ENCODE data around the gene BCL2A1.

The BCL2A1 gene

DNA sequence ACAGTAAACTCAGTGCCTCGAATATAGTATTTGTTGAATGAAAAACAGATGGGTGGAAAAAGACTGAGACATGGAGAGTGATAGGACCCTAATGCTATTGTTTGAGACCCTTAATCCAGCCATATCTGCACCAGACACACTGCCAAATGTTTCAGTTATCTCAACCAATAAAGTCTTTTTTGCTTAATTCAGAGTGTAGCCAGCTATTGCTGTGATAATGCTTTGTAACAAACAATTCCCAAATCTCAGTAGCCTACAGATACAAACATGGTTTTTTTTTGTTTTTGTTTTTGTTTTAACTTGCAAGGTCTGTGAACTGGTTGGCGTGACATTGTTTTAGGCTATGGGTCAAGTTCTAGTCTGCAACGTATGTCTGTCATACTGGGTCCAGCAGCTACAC lies 17.0 kb upstream of the BCL2A1 start:
- no peak overlapping the region for H3K18ac ChIP-seq (ENCODE audit: low read length)
- no peaks in the 10 kb centered on the region for H3K4me1 ChIP-seq (ENCODE audit: control insufficient read depth in 2 of 2, insufficient read depth in 1 of 2, low read depth in 1 of 2, low read length in 2 of 2)
- no peak for DNase-seq (ENCODE audit: low spot score)

DNA sequence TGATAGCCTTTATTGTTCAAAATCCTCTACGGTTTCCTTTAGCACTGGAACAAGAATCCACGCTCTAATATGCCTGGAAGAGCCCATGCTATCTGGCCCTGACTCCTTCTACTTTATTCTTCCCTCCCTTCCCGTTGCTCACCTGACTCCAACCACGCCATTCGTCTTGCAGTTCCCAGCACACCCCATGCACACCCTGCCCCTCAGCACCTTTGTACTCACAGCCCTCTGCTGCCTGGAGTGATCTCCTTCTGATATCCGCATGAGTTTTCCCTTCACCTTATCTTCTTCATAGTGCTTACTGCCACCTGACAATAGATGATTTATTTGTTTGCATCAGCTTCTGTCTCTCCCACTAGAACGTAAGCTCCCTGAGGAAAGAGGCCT lies 16.6 kb upstream of the BCL2A1 start:
- Histone ChIP-seq H2AFZ (ENCODE audit: low read length) (no peak overlapping the region), H3K36me3 (replicated peaks in 1 of 2; ENCODE audit: control insufficient read depth in 2 of 2, insufficient read depth in 2 of 2, low read length in 2 of 2) (no peaks in the 10 kb centered on the region), H2BK15ac (ENCODE audit: low read length) (no peak overlapping the region), H2BK120ac (ENCODE audit: low read depth, low read length) (no peak overlapping the region), H3K4ac (ENCODE audit: low read length) (no peak overlapping the region), H2AK5ac (ENCODE audit: low read depth, low read length) (no peak overlapping the region), H3K9me3 (replicated peaks in 1 of 2; ENCODE audit: control insufficient read depth in 2 of 2, insufficient read depth in 1 of 2, low read depth in 1 of 2, low read length in 2 of 2) (no peaks in the 10 kb centered on the region), H2BK12ac (ENCODE audit: low read length) (no peak overlapping the region), H2BK5ac (ENCODE audit: low read length) (no peak overlapping the region), H3K79me1 (ENCODE audit: low read depth, low read length) (no peaks in the 10 kb centered on the region), H3K4me1 (ENCODE audit: control insufficient read depth in 2 of 2, insufficient read depth in 1 of 2, low read depth in 1 of 2, low read length in 2 of 2) (no peaks in the 10 kb centered on the region), H3K27ac (replicated peaks; ENCODE audit: low read length) (no peak overlapping the region), H3K18ac (ENCODE audit: low read length) (peak overlapping the region; percentile 45), H3K27me3 (ENCODE audit: control insufficient read depth in 3 of 3, insufficient read depth in 3 of 3, low read depth in 1 of 3, low read length in 3 of 3) (peaks cover 0 to 15% (median 0%) of the 10 kb centered on the region in 3 experiments), H3K9ac (ENCODE audit: low read depth, low read length, poor library complexity) (no peak overlapping the region), H3K23ac (ENCODE audit: low read depth, low read length, poor library complexity) (no peak overlapping the region), H4K91ac (ENCODE audit: low read depth, low read length, poor library complexity) (no peak overlapping the region), H3K14ac (ENCODE audit: low read length) (no peak overlapping the region), H3K4me2 (ENCODE audit: insufficient read depth, low read length, poor library complexity, severe bottlenecking) (no peak overlapping the region), H4K8ac (ENCODE audit: low read depth, low read length) (no peak overlapping the region), H3K4me3 (ENCODE audit: low read length in 2 of 2) (no peak overlapping the region)
- WGBS, 2 donors (ENCODE audit: extremely low coverage in 2 of 2, insufficient read length in 2 of 2, insufficient replicate concordance in 1 of 2): no CpG with 5 or more reads among the region's 7 CpGs
- no peak for DNase-seq (ENCODE audit: low spot score)

More for the DNA sequence above, 17.0 kb upstream of the BCL2A1 start:
- H3K23ac ChIP-seq (ENCODE audit: low read depth, low read length, poor library complexity): no peak overlapping the region
- no peaks in the 10 kb centered on the region for H3K36me3 ChIP-seq (replicated peaks in 1 of 2; ENCODE audit: control insufficient read depth in 2 of 2, insufficient read depth in 2 of 2, low read length in 2 of 2)
- no peak overlapping the region for H2BK5ac ChIP-seq (ENCODE audit: low read length)
- no peak overlapping the region for H2AK5ac ChIP-seq (ENCODE audit: low read depth, low read length)
- no peak overlapping the region for H3K4me2 ChIP-seq (ENCODE audit: insufficient read depth, low read length, poor library complexity, severe bottlenecking)
- H3K9me3 ChIP-seq (replicated peaks in 1 of 2; ENCODE audit: control insufficient read depth in 2 of 2, insufficient read depth in 1 of 2, low read depth in 1 of 2, low read length in 2 of 2): no peaks in the 10 kb centered on the region
- H4K8ac ChIP-seq (ENCODE audit: low read depth, low read length): no peak overlapping the region
- no CpG with 5 or more reads among the region's 3 CpGs for whole genome bisulfite sequencing, 2 donors (ENCODE audit: extremely low coverage in 2 of 2, insufficient read length in 2 of 2, insufficient replicate concordance in 1 of 2)
- peaks cover 0 to 15% (median 0%) of the 10 kb centered on the region in 3 experiments for H3K27me3 ChIP-seq (ENCODE audit: control insufficient read depth in 3 of 3, insufficient read depth in 3 of 3, low read depth in 1 of 3, low read length in 3 of 3)
- no peak overlapping the region for H3K9ac ChIP-seq (ENCODE audit: low read depth, low read length, poor library complexity)
- no peak overlapping the region for H3K4me3 ChIP-seq (ENCODE audit: low read length in 2 of 2)
- H2BK15ac ChIP-seq (ENCODE audit: low read length): no peak overlapping the region
- no peak overlapping the region for H4K91ac ChIP-seq (ENCODE audit: low read depth, low read length, poor library complexity)
- H3K27ac ChIP-seq (replicated peaks; ENCODE audit: low read length): no peak overlapping the region
- no peak overlapping the region for H2BK120ac ChIP-seq (ENCODE audit: low read depth, low read length)
- no peaks in the 10 kb centered on the region for H3K79me1 ChIP-seq (ENCODE audit: low read depth, low read length)
- H2BK12ac ChIP-seq (ENCODE audit: low read length): no peak overlapping the region
- H3K4ac ChIP-seq (ENCODE audit: low read length): no peak overlapping the region
- H3K14ac ChIP-seq (ENCODE audit: low read length): no peak overlapping the region
- no peak overlapping the region for H2AFZ ChIP-seq (ENCODE audit: low read length)

DNA sequence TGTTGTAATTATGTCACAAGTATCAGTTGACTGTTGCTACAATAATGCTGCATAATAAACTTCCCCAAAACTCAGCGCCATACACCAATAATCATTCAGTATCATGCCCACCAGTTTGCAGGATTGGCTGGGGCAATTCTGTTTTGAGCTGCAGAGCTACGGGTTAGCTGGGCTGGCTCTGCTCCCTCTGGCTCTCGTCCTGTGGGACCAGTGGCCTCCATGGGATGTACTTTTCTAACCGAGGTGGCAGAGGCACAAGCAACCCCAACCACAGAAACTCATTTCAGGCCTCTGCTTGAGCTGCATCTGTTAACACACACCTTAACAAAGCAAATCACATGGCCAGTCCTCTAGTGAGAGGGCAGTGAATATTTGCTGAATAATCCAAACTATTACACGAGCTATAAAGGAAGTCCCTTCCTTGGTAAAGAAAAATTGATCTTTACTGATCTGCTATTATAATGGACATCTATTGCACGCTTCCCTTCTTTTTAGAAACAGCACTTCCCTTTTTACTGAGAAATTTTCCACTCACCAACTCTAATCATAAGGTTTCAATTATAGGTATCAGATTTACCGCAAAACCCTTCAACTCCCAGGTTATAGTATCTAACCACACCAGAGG lies 10.9 kb upstream of the BCL2A1 start:
- no peak overlapping the region for H2BK5ac ChIP-seq (ENCODE audit: low read length)
- H3K18ac ChIP-seq (ENCODE audit: low read length): no peak overlapping the region
- H2AFZ ChIP-seq (ENCODE audit: low read length): no peak overlapping the region
- H4K91ac ChIP-seq (ENCODE audit: low read depth, low read length, poor library complexity): no peak overlapping the region
- H3K9me3 ChIP-seq (replicated peaks in 1 of 2; ENCODE audit: control insufficient read depth in 2 of 2, insufficient read depth in 1 of 2, low read depth in 1 of 2, low read length in 2 of 2): no peaks in the 10 kb centered on the region
- H3K9ac ChIP-seq (ENCODE audit: low read depth, low read length, poor library complexity): no peak overlapping the region
- H3K79me1 ChIP-seq (ENCODE audit: low read depth, low read length): no peaks in the 10 kb centered on the region
- H2AK5ac ChIP-seq (ENCODE audit: low read depth, low read length): no peak overlapping the region
- H2BK120ac ChIP-seq (ENCODE audit: low read depth, low read length): no peak overlapping the region
- DNase-seq (ENCODE audit: low spot score): no peak
- no peak overlapping the region for H3K4ac ChIP-seq (ENCODE audit: low read length)
- no peaks in the 10 kb centered on the region for H3K36me3 ChIP-seq (replicated peaks in 1 of 2; ENCODE audit: control insufficient read depth in 2 of 2, insufficient read depth in 2 of 2, low read length in 2 of 2)
- H2BK12ac ChIP-seq (ENCODE audit: low read length): no peak overlapping the region
- H3K27me3 ChIP-seq (ENCODE audit: control insufficient read depth in 3 of 3, insufficient read depth in 3 of 3, low read depth in 1 of 3, low read length in 3 of 3): peaks cover 0 to 7% (median 0%) of the 10 kb centered on the region in 3 experiments
- H4K8ac ChIP-seq (ENCODE audit: low read depth, low read length): no peak overlapping the region
- no peak overlapping the region for H3K4me2 ChIP-seq (ENCODE audit: insufficient read depth, low read length, poor library complexity, severe bottlenecking)
- WGBS, 2 donors (ENCODE audit: extremely low coverage in 2 of 2, insufficient read length in 2 of 2, insufficient replicate concordance in 1 of 2): no CpG with 5 or more reads among the region's 7 CpGs
- no peak overlapping the region for H3K14ac ChIP-seq (ENCODE audit: low read length)
- H3K4me3 ChIP-seq (ENCODE audit: low read length in 2 of 2): no peak overlapping the region
- H2BK15ac ChIP-seq (ENCODE audit: low read length): no peak overlapping the region
- no peak overlapping the region for H3K27ac ChIP-seq (replicated peaks; ENCODE audit: low read length)
- no peaks in the 10 kb centered on the region for H3K4me1 ChIP-seq (ENCODE audit: control insufficient read depth in 2 of 2, insufficient read depth in 1 of 2, low read depth in 1 of 2, low read length in 2 of 2)
- no peak overlapping the region for H3K23ac ChIP-seq (ENCODE audit: low read depth, low read length, poor library complexity)

DNA sequence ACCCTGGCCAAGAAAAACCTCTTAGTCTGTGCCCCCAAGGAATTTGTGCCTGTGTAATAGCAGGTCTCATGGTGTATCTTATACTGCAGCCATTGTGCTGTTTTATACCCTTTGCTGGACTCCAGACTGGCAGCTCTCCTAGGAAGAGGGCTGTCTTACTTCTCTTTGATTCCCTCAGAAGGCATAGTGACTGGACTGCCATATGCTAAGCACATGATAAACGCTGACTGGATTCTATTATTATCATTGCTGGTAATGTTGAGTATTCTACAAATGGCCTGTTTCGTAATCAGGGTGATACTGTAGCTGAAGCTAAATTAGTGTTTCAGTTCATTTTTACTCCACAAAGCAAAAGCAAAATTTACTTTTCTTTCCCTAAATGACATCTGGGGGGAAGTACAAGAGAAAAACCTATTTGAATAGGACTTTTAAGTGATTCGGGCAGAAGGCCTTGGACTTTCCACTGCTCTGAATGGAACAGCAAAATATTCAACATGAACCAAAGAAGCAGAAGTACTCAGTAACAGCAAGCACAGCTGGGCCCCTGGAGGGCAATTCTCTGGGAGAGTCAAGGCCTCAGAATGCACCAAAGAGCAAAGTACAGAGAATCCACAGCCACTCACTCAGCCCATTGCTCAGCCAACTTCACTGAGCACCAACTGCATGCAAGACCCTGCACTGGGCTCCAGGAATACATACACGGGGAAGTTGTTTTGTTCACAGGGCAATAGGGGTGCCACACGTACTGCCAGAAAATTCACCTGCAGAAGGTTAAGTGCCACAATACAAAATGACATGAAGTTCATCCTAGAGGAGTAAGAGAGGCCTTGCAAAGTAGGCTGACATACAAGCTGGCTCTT lies 7.9 kb upstream of the BCL2A1 start:
- Histone ChIP-seq H3K27ac (replicated peaks; ENCODE audit: low read length) (no peak overlapping the region), H2AFZ (ENCODE audit: low read length) (no peak overlapping the region)

More for the DNA sequence above, 7.9 kb upstream of the BCL2A1 start:
- H3K9me3 ChIP-seq (replicated peaks in 1 of 2; ENCODE audit: control insufficient read depth in 2 of 2, insufficient read depth in 1 of 2, low read depth in 1 of 2, low read length in 2 of 2): no peaks in the 10 kb centered on the region
- H3K27me3 ChIP-seq (ENCODE audit: control insufficient read depth in 3 of 3, insufficient read depth in 3 of 3, low read depth in 1 of 3, low read length in 3 of 3): peaks cover 0 to 7% (median 0%) of the 10 kb centered on the region in 3 experiments
- no peak overlapping the region for H2BK12ac ChIP-seq (ENCODE audit: low read length)
- H3K18ac ChIP-seq (ENCODE audit: low read length): no peak overlapping the region
- no peak overlapping the region for H2BK15ac ChIP-seq (ENCODE audit: low read length)
- H3K14ac ChIP-seq (ENCODE audit: low read length): no peak overlapping the region
- H2AK5ac ChIP-seq (ENCODE audit: low read depth, low read length): no peak overlapping the region
- WGBS, 2 donors (ENCODE audit: extremely low coverage in 2 of 2, insufficient read length in 2 of 2, insufficient replicate concordance in 1 of 2): no CpG with 5 or more reads among the region's 5 CpGs
- H3K4me3 ChIP-seq (ENCODE audit: low read length in 2 of 2): no peak overlapping the region
- no peaks in the 10 kb centered on the region for H3K4me1 ChIP-seq (ENCODE audit: control insufficient read depth in 2 of 2, insufficient read depth in 1 of 2, low read depth in 1 of 2, low read length in 2 of 2)
- no peaks in the 10 kb centered on the region for H3K79me1 ChIP-seq (ENCODE audit: low read depth, low read length)
- H3K4me2 ChIP-seq (ENCODE audit: insufficient read depth, low read length, poor library complexity, severe bottlenecking): no peak overlapping the region
- H2BK120ac ChIP-seq (ENCODE audit: low read depth, low read length): no peak overlapping the region
- no peak overlapping the region for H4K91ac ChIP-seq (ENCODE audit: low read depth, low read length, poor library complexity)
- no peak overlapping the region for H4K8ac ChIP-seq (ENCODE audit: low read depth, low read length)
- DNase-seq (ENCODE audit: low spot score): no peak
- H3K4ac ChIP-seq (ENCODE audit: low read length): no peak overlapping the region
- H3K23ac ChIP-seq (ENCODE audit: low read depth, low read length, poor library complexity): no peak overlapping the region
- H2BK5ac ChIP-seq (ENCODE audit: low read length): no peak overlapping the region
- no peaks in the 10 kb centered on the region for H3K36me3 ChIP-seq (replicated peaks in 1 of 2; ENCODE audit: control insufficient read depth in 2 of 2, insufficient read depth in 2 of 2, low read length in 2 of 2)
- H3K9ac ChIP-seq (ENCODE audit: low read depth, low read length, poor library complexity): no peak overlapping the region

All from neuronal stem cell (in vitro differentiated cells).